IMR-90 (cell line): Measurements from ENCODE around the gene A3GALT2. TPM values are rescaled to one million over a fixed set of nuclear protein-coding genes. Genes with fewer than 3 reads are reported as not detected.

ENCODE experiments used
- ATAC-seq: fragments of 200-7000 bp; cut with Tn5 transposase; 2 replicates; pipeline ENCODE4 v1.9.1; 2020; ENCODE audit warnings: low read depth, mild to moderate bottlenecking, moderate library complexity
- BruUV-seq: library from RNA; stranded (reverse); fragments of 400-500 nt; replicated peaks from 2 replicates; lab custom pipeline; 2021; lab: Mats Ljungman, UMichigan
- CTCF ChIA-PET: fragments of 300-600 bp; formaldehyde crosslinking; extraction: SDS; loops from one replicate; lab custom pipeline; 2021; ENCODE audit warnings: antibody characterized with exemption; lab: Yijun Ruan, JAX
- POLR2A ChIA-PET: fragments of 300-600 bp; sonication (Branson Sonifier 250); formaldehyde crosslinking; loops from one replicate; lab custom pipeline; 2022; ENCODE audit warnings: antibody characterized with exemption; ENCODE audit not compliant: unreplicated experiment; lab: Charles Lee
- DNase-seq: peaks from one replicate; pipeline ENCODE4 v3.0.0; 2013
- H2AFZ ChIP-seq: replicated peaks from 2 replicates; pipeline ENCODE3; 2013; ENCODE audit warnings: low read length, mild to moderate bottlenecking; ENCODE audit not compliant: poor library complexity
- H2AK5ac ChIP-seq: 2 replicates; pipeline ENCODE4 v1.6.1; 2013; ENCODE audit warnings: low read depth, low read length, inconsistent platforms
- H2AK9ac ChIP-seq: replicated peaks from 2 replicates; pipeline ENCODE3; 2013; ENCODE audit warnings: mild to moderate bottlenecking, low read depth, low read length, moderate library complexity; ENCODE audit not compliant: poor library complexity
- H2BK120ac ChIP-seq: 2 replicates; pipeline ENCODE4 v1.6.1; 2013; ENCODE audit warnings: low read depth, low read length, inconsistent platforms
- H2BK15ac ChIP-seq: 3 replicates; pipeline ENCODE4 v1.6.1; 2013; ENCODE audit warnings: low read depth, low read length, inconsistent platforms
- H2BK20ac ChIP-seq: 2 replicates; pipeline ENCODE4 v1.6.1; 2013; ENCODE audit warnings: low read depth, mild to moderate bottlenecking, inconsistent platforms, low read length, moderate library complexity
- H2BK5ac ChIP-seq: 2 replicates; pipeline ENCODE4 v1.6.1; 2013; ENCODE audit warnings: mild to moderate bottlenecking, low read depth, low read length, inconsistent platforms; ENCODE audit not compliant: poor library complexity, severe bottlenecking
- H3K14ac ChIP-seq: replicated peaks from 2 replicates; pipeline ENCODE4 v1.6.1; 2013; ENCODE audit warnings: low read depth, low read length, inconsistent platforms
- H3K18ac ChIP-seq: 2 replicates; pipeline ENCODE4 v1.6.1; 2013; ENCODE audit warnings: low read depth, low read length, control low read depth
- H3K23ac ChIP-seq: 2 replicates; pipeline ENCODE4 v1.6.1; 2013; ENCODE audit warnings: low read depth, low read length, inconsistent platforms
- H3K27ac ChIP-seq: 2 replicates; pipeline ENCODE4 v1.5.1; 2013; ENCODE audit warnings: mild to moderate bottlenecking, control low read depth, low read length; ENCODE audit not compliant: insufficient read depth
- H3K27me3 ChIP-seq: 2 replicates; pipeline ENCODE4 v1.6.1; 2013; ENCODE audit warnings: low read length; ENCODE audit not compliant: control insufficient read depth, insufficient read depth
- H3K36me3 ChIP-seq: 2 replicates; pipeline ENCODE4 v1.6.1; 2013; ENCODE audit warnings: low read length, mixed read lengths; ENCODE audit not compliant: control insufficient read depth, insufficient read depth
- H3K4ac ChIP-seq: 2 replicates; pipeline ENCODE4 v1.6.1; 2013; ENCODE audit warnings: low read depth, low read length, inconsistent platforms
- H3K4me1 ChIP-seq: 2 replicates; pipeline ENCODE4 v1.6.1; 2013; ENCODE audit warnings: low read length, mixed read lengths; ENCODE audit not compliant: control insufficient read depth, insufficient read depth
- H3K4me2 ChIP-seq: 2 replicates; pipeline ENCODE4 v1.6.1; 2013; ENCODE audit warnings: low read depth, mild to moderate bottlenecking, control low read depth, low read length, moderate library complexity
- H3K4me3 ChIP-seq: 2 replicates; pipeline ENCODE4 v1.5.1; 2013; ENCODE audit warnings: low read depth, mild to moderate bottlenecking, control low read depth, low read length, moderate library complexity; ENCODE audit not compliant: insufficient read depth
- H3K56ac ChIP-seq: 2 replicates; pipeline ENCODE4 v1.6.1; 2013; ENCODE audit warnings: low read length, inconsistent platforms; ENCODE audit not compliant: insufficient read depth; ENCODE audit errors: extremely low read depth
- H3K79me1 ChIP-seq, 2 experiments: 2 replicates each; pipeline ENCODE4 v1.6.1; 2013; ENCODE audit warnings: low read length in 2 of 2, inconsistent platforms in 1 of 2, low read depth in 1 of 2
- H3K9ac ChIP-seq: 2 replicates; pipeline ENCODE4 v1.6.1; 2013; ENCODE audit warnings: low read depth, low read length, control low read depth
- H3K9me1 ChIP-seq: 2 replicates; pipeline ENCODE4 v1.6.1; 2013; ENCODE audit warnings: low read length, inconsistent platforms; ENCODE audit not compliant: insufficient read depth
- H3K9me3 ChIP-seq: 2 replicates; pipeline ENCODE4 v1.6.1; 2013; ENCODE audit warnings: low read length; ENCODE audit not compliant: control insufficient read depth, insufficient read depth
- H4K20me1 ChIP-seq: 2 replicates; pipeline ENCODE4 v1.6.1; 2013; ENCODE audit warnings: low read length, inconsistent platforms; ENCODE audit not compliant: insufficient read depth
- H4K5ac ChIP-seq: 2 replicates; pipeline ENCODE4 v1.6.1; 2013; ENCODE audit warnings: mild to moderate bottlenecking, low read depth, low read length, control low read depth
- H4K8ac ChIP-seq, 2 experiments: 2 replicates each; pipeline ENCODE4 v1.6.1; 2013; ENCODE audit warnings: low read depth in 2 of 2, low read length in 2 of 2, control low read depth in 1 of 2, inconsistent platforms in 1 of 2
- H4K91ac ChIP-seq: 2 replicates; pipeline ENCODE4 v1.6.1; 2013; ENCODE audit warnings: low read depth, low read length, inconsistent platforms; ENCODE audit not compliant: insufficient read depth
- ELK1 ChIP-seq: fragments of 150-350 bp; IDR thresholded peaks from 2 replicates; pipeline ENCODE4 v1.6.1; 2016; ENCODE audit warnings: low read depth, mild to moderate bottlenecking, low read length, moderate library complexity, borderline replicate concordance
- RFX5 ChIP-seq: IDR thresholded peaks from 2 replicates; pipeline ENCODE4 v1.8.0; 2012; ENCODE audit warnings: low read depth, mild to moderate bottlenecking, low read length, moderate library complexity
- SMC3 ChIP-seq: fragments of 150-350 bp; IDR thresholded peaks from 2 replicates; pipeline ENCODE4 v1.6.1; 2016; ENCODE audit warnings: low read depth, mild to moderate bottlenecking, antibody characterized with exemption, low read length, moderate library complexity
- WGBS, 2 experiments: methylation state at CpG; one replicate each; pipeline versions ENCODE4 v1.1.5 to v1.1.7; 2013; ENCODE audit warnings: missing lambda C conversion rate in 2 of 2; ENCODE audit not compliant: insufficient read length in 1 of 2; ENCODE audit errors: extremely low coverage in 2 of 2; 5-methylcytosine and 5-hydroxymethylcytosine counted together
- dilution Hi-C: fragments of 300-500 bp; cut with HindIII; formaldehyde crosslinking; loops from one replicate; pipeline ENCODE4 v1.14.3; 2018; ENCODE audit warnings: low sequenced_read_pairs; ENCODE audit not compliant: unreplicated experiment
- in situ Hi-C: fragments of 300-500 bp; cut with MboI; formaldehyde crosslinking; loops from 3 replicates; pipeline ENCODE4 v1.14.3; 2019; ENCODE audit warnings: low sequenced_read_pairs, inconsistent platforms, mixed read lengths
- intact Hi-C: fragments of 100-400 bp; cut with micrococcal nuclease; formaldehyde crosslinking; loops from 2 replicates; pipeline ENCODE4 v1.10.0; 2022
- polyA plus RNA-seq, 3 experiments: library from polyadenylated mRNA; depleted of rRNA; stranded (reverse); fragments of >200 nt; gene quantifications; 2 replicates each; pipeline ENCODE4 v1.2.3, GENCODE V29; 2012; ENCODE audit warnings: low replicate concordance in 1 of 3
- total RNA-seq: library from RNA; depleted of rRNA; stranded (reverse); fragments of >200 nt; gene quantifications from 2 replicates; pipeline ENCODE4 v1.2.3, GENCODE V29; 2012

A3GALT2 gene
- total and polyA plus RNA-seq, 2 of the 4 experiments (the other 2 are of a cell fraction) = not detected

GRCh38 chr1:33363470-33363861 lies 42.6 kb upstream of the A3GALT2 start:
- Histone ChIP-seq H3K4me3 (no peak overlapping the region), H3K9me1 (peaks cover 19% of the 10 kb centered on the region), H3K27ac (peak overlapping the region; percentile 35; the same call in 1 of the 2 replicates), H2BK120ac (peak overlapping the region; percentile 63; the same call in 1 of the 2 replicates), H4K91ac (peak overlapping the region; percentile 63), H2AK9ac (no peak overlapping the region), H4K5ac (peak overlapping the region; percentile 52; the same call in 1 of the 2 replicates), H2BK20ac (peak overlapping the region; percentile 42; the same call in 1 of the 2 replicates), H2AFZ (no peak overlapping the region), H3K79me1 (peaks cover 4 to 14% of the 10 kb centered on the region in 2 experiments; a peak in 2 of 4 replicates), H3K4me2 (no peak overlapping the region), H3K18ac (peak overlapping the region; percentile 30; the same call in 1 of the 2 replicates), H3K14ac (peak overlapping the region; percentile 23; the same call in 1 of the 2 replicates), H3K9me3 (no peaks in the 10 kb centered on the region), H3K56ac (no peak overlapping the region), H3K36me3 (no peaks in the 10 kb centered on the region; the same call in 1 of the 2 replicates), H2BK15ac (no peak overlapping the region; the same call in 2 of the 3 replicates), H3K23ac (peak overlapping the region; percentile 51; the same call in 1 of the 2 replicates), H2BK5ac (no peak overlapping the region), H3K4ac (peak overlapping the region; percentile 28; the same call in 1 of the 2 replicates), H3K27me3 (no peaks in the 10 kb centered on the region), H4K8ac (peak overlapping the region in 1 of 2 experiments; percentile 33; a peak in 1 of 4 replicates), H2AK5ac (peak overlapping the region; percentile 3; the same call in 1 of the 2 replicates), H3K9ac (no peak overlapping the region; the same call in 1 of the 2 replicates), H3K4me1 (peaks cover 29% of the 10 kb centered on the region), H4K20me1 (no peaks in the 10 kb centered on the region)
- DNase-seq (no peak), ATAC-seq (no peak)
- dilution Hi-C loops (no loop called here), in situ Hi-C loops (no loop called here), intact Hi-C loops (loop anchor here (10.0 kb wide), 1 partner anchor 269 kb away; no protein-coding TSS in a partner anchor)
- CTCF ChIA-PET = interaction anchor here (1.9 kb wide), 1 partner anchor 68 kb away, joined by 7 read pairs; no protein-coding TSS in a partner anchor
- WGBS, 2 experiments = 66% methylated on average over 4 of the region's 5 CpGs; no CpG with 5 or more reads in 1 of the 2 experiments
- POLR2A ChIA-PET = interaction anchor here (0.6 to 1.1 kb wide), 2 partner anchors 26 to 38 kb away, joined by 3 read pairs; no protein-coding TSS in a partner anchor
- no peak for TF ChIP-seq RFX5
- no peak for TF ChIP-seq ELK1
- no peak for TF ChIP-seq SMC3
- BruUV-seq = no TSS peak
